Aorta (tissue), 5 donors: ENCODE results near the gene REEP5. TPM values are rescaled to one million over a fixed set of nuclear protein-coding genes. Genes with fewer than 3 reads are reported as not detected.
"Not testable (repeated sequence)": the region's sequence is repeated elsewhere in the genome, so short reads cannot be mapped to it uniquely, and the experiment has no call there.

Experiments used
- ATAC-seq: fragments of 200-7000 bp; cut with Tn5 transposase; one replicate; pipeline ENCODE4 v1.9.1; 2022; ENCODE audit warnings: moderate library complexity; ENCODE audit not compliant: low FRiP score
- DNase-seq, 2 donors: peaks; one replicate each; pipeline ENCODE4 v3.0.0-alpha.2; 2020
- H3K27ac ChIP-seq, 2 donors: one replicate each; pipeline ENCODE4 v1.5.1; 2013; ENCODE audit warnings: low read length in 2 of 2, mild to moderate bottlenecking in 2 of 2, moderate library complexity in 2 of 2, control low read depth in 1 of 2, inconsistent platforms in 1 of 2, low read depth in 1 of 2
- H3K27me3 ChIP-seq, 2 donors: one replicate each; pipeline ENCODE4 v1.6.1; 2013; ENCODE audit warnings: control low read depth in 1 of 2, low read length in 1 of 2, mild to moderate bottlenecking in 1 of 2, moderate library complexity in 1 of 2; ENCODE audit not compliant: insufficient read depth in 2 of 2, control insufficient read depth in 1 of 2
- H3K36me3 ChIP-seq, 2 donors: one replicate each; pipeline ENCODE4 v1.6.1; 2013; ENCODE audit warnings: control low read depth in 1 of 2, low read length in 1 of 2, mild to moderate bottlenecking in 1 of 2; ENCODE audit not compliant: insufficient read depth in 2 of 2, control insufficient read depth in 1 of 2
- H3K4me1 ChIP-seq, 2 donors: one replicate each; pipeline ENCODE4 v1.6.1; 2013; ENCODE audit warnings: low read length in 2 of 2, control low read depth in 1 of 2, mild to moderate bottlenecking in 1 of 2, moderate library complexity in 1 of 2; ENCODE audit not compliant: insufficient read depth in 2 of 2, control insufficient read depth in 1 of 2
- H3K4me3 ChIP-seq, 2 donors: one replicate each; pipeline ENCODE4 v1.5.1; 2013; ENCODE audit warnings: low read length in 2 of 2, control low read depth in 1 of 2, mild to moderate bottlenecking in 1 of 2
- H3K9me3 ChIP-seq: one replicate; pipeline ENCODE4 v1.6.1; 2013; ENCODE audit warnings: mild to moderate bottlenecking, low read length; ENCODE audit not compliant: control insufficient read depth
- WGBS, 2 donors: extraction: QIAGEN DNeasy Blood & Tissue Kit; methylation state at CpG; one replicate each; pipeline ENCODE4 v1.1.7; 2013; 5-methylcytosine and 5-hydroxymethylcytosine counted together
- intact Hi-C, 2 donors: fragments of 100-400 bp; cut with DNase I; formaldehyde crosslinking; loops; one replicate each; pipeline versions ENCODE4 v1.14.2 to v1.15.0; 2022
- long read RNA-seq, 2 donors: library from polyadenylated mRNA; unstranded; transcript quantifications; one replicate each; pipeline ENCODE4 v2.0.0, GENCODE V29; 2020 to 2021
- polyA plus RNA-seq, 2 donors: library from polyadenylated mRNA; stranded (reverse); fragments of 200-250 nt; gene quantifications; one replicate each; pipeline ENCODE4 v1.2.3, GENCODE V29; 2013
- total RNA-seq, 2 donors: library from RNA; stranded (reverse); fragmentation: NEBNext Ultra II Directional; extraction: Animal tissue kit (Norgen Biotek cat#: 25700); gene quantifications; one replicate each; pipeline ENCODE4 v1.2.1, GENCODE V29; 2021
- donor health status: healthy with polysubstance abuse.
- donor health status: Bipolar disorder and iron deficiency.
- donor health status: DM: no; HTN: no; CAD: no.
- donor health status: DM: no; HTN: no; CAD: no.
- donor health status: DM: yes; HTN: yes; CAD: no.

Gene REEP5
- total RNA-seq (10 to 100 TPM; 74.4 to 88.5 TPM), polyA plus RNA-seq (10 to 100 TPM; 78.9 to 81.1 TPM)
- long read RNA-seq, donor 1, transcript REEP5-202 (5 exons, 3,326 nt), result major isoform, 112 of 135 reads
- long read RNA-seq, donor 1, partial matches to known transcripts, result 2 of 135 reads
- long read RNA-seq, donor 1, other reads (novel, unspliced or antisense), result 21 of 135 reads
- long read RNA-seq, donor 2, transcript REEP5-202 (5 exons, 3,326 nt), result major isoform, 82 of 99 reads
- long read RNA-seq, donor 2, partial matches to known transcripts, result 6 of 99 reads
- long read RNA-seq, donor 2, other reads (novel, unspliced or antisense), result 10 of 99 reads

DNA sequence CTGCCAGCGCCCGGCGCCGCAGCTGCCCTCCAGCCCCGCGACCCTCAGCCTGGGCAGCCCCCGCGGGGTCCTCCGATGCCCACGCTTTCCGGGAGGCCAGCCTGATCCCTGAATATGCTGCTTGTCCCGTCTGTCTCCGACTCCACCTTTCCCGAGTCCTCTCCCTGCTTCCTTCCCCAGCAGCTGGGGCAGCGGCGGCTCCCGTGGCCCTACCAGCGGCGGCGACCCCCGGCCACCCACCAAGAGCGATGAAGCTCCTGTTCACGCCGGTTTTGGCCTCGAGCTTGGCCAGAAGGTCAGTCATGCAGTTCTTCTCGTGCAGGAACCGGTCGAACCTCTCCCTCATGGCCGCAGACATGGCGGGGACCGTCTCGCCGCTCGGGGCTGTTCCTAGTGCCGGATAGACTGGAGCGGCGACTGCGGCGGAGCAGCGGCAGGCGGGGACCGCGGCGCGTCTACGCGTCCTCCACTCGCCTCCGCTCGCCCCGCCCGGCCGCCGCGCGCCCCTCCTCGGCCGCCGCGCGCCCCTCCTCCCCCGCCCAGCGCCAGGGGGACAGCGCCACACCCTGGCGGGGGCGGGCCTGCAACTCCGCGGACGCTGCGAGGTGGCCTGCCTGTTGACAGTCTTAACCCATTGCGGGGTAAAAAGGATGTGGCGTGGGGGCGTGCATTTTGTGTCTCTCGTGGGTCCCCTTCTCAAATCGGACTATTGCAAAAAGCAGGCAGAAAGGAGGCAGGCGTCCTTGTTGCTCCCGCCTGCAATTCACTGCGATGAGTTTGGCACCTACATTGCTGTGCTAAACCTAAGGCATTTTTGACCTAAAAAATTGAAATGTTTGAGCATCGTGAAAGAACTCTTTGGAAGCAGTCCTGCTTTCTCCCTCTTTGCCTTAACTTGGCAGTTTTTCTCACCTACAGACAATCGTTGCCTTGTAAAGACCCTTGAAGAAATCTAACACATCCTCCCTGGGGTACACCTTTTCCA, at the start of gene REEP5:
Gene REEP5 (minus strand): TSS at position 395 of the 985 bp plus-strand sequence. CDS start 37 bp downstream, at position 358.
- Histone ChIP-seq H3K4me1 (no peaks in the 10 kb centered on the region), H3K27ac (peak within 1 kb of the TSS; percentile 84 to 88), H3K4me3 (peak within 1 kb of the TSS; percentile 83 to 89), H3K36me3 (no peaks in the 10 kb centered on the region), H3K9me3 (no peaks in the 10 kb centered on the region), H3K27me3 (no peaks in the 10 kb centered on the region)
- intact Hi-C loops, result loop anchor here (1.0 to 5.0 kb wide), 3 partner anchors 40 to 61 kb away; partner anchors contain the start of genes DCP2 (in 1 of the 2) and SRP19 (in 1 of the 2)
- peak; percentile 90 to 94 for DNase-seq
- ATAC-seq, result peak; percentile 96
- WGBS, 2 donors, result 0 to 1% methylated on average over 73 to 80 of the region's 80 CpGs

DNA sequence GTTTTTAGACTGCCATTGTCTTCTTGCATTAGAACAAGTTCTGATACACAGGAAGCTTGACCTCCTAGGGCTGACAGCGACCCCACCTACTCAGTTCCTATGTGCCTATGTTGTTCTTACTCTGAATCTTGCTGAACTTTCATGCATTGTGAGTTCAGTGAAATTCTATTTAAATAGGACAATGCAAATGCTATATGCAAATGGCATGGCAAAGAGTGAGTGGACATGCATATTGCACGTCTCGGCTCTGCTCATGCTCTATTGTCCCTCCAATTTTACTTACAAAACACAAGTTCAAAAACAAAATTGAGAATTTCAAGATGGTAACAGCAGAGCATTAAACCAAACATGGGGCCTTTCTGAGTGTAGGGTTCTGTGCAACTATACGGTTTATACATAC, 49.2 kb upstream of the REEP5 start:
- intact Hi-C loops, result no loop called here
- Histone ChIP-seq H3K36me3 (no peaks in the 10 kb centered on the region), H3K27me3 (no peaks in the 10 kb centered on the region), H3K27ac (no peak overlapping the region), H3K4me3 (no peak overlapping the region), H3K9me3 (no peaks in the 10 kb centered on the region), H3K4me1 (no peaks in the 10 kb centered on the region)
- ATAC-seq (no peak), DNase-seq (no peak)
- WGBS, 2 donors, result 92 to 94% methylated on average over 4 of the region's 4 CpGs

DNA sequence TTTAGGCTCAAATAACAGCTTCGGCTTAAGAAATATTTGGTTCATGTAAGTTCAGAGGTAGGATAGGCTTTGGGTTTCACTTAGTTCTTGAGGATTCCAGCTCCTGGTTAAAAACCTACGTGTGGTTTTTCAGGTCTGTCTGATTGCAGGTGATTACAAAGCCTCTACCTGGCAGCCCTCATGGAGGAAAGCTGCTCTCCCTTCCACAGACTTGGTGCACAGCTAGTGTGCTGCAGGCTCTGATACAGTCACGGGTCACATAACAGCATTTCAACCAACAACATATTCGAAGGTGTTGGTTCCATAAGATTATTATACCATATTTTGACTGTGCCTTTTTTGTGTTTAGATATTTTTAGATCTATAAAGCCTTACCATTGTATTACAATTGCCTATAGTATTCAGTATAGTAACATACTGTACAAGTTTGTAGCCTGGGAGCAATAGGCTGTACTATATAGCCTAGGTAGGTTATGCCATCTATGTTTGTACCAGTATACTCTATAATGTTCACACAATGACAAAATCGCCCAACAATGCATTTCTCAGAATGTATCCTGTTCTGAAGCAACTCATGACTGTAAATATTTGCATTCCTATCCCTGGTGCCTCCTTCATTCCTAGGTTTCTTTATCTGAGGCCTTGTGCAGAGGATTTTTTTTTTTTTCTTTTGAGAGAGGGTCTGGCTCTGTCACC, 46.5 kb upstream of the REEP5 start:
- 85 to 88% methylated on average over 5 of the region's 5 CpGs for WGBS, 2 donors
- no peak for ATAC-seq
- no peak overlapping the region for H3K27ac ChIP-seq

DNA sequence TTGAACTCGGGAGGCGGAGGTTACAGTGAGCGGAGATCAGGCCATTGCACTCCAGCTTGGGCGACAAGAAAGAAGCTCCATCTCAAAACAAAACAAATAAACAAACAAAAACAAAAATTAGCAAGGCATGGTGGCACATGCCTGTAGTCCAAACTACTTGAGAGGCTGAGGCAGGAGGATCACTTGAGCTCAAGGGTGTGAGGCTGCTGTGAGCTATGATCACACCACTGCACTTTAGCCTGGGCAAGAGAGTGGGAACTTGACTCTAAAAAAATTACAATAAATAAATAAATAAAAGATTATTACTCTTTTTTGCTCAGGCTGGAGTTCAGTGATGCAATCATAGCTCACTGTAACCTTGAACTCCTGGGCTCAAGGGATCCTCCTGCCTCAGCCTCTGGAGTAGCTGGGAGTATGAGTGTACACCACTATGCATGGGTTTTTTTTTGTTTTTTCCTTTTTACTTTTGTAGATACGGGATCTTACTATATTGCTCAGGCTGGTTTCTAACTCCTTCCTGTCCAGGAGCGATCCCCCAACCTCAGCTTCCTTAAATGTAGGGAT, 45.6 kb upstream of the REEP5 start:
- H3K4me1 ChIP-seq, result no peaks in the 10 kb centered on the region
- no peak overlapping the region for H3K27ac ChIP-seq
- no peaks in the 10 kb centered on the region for H3K9me3 ChIP-seq
- no peaks in the 10 kb centered on the region for H3K27me3 ChIP-seq
- H3K36me3 ChIP-seq, result no peaks in the 10 kb centered on the region
- 90 to 91% methylated on average over 6 of the region's 6 CpGs for WGBS, 2 donors
- intact Hi-C loops, result loop anchor here in 1 of 2 donors (10.0 kb wide), 1 partner anchor 103 kb away; the partner anchor contains the start of gene SRP19
- DNase-seq (no peak), ATAC-seq (no peak)
- H3K4me3 ChIP-seq, result no peak overlapping the region

More for the DNA sequence above, 46.5 kb upstream of the REEP5 start:
- H3K4me1 ChIP-seq, result no peaks in the 10 kb centered on the region
- H3K36me3 ChIP-seq, result no peaks in the 10 kb centered on the region
- no peak for DNase-seq
- no peaks in the 10 kb centered on the region for H3K27me3 ChIP-seq
- intact Hi-C loops, result loop anchor here in 1 of 2 donors (10.0 kb wide), 1 partner anchor 104 kb away; the partner anchor contains the start of gene SRP19
- no peak overlapping the region for H3K4me3 ChIP-seq
- H3K9me3 ChIP-seq, result no peaks in the 10 kb centered on the region

DNA sequence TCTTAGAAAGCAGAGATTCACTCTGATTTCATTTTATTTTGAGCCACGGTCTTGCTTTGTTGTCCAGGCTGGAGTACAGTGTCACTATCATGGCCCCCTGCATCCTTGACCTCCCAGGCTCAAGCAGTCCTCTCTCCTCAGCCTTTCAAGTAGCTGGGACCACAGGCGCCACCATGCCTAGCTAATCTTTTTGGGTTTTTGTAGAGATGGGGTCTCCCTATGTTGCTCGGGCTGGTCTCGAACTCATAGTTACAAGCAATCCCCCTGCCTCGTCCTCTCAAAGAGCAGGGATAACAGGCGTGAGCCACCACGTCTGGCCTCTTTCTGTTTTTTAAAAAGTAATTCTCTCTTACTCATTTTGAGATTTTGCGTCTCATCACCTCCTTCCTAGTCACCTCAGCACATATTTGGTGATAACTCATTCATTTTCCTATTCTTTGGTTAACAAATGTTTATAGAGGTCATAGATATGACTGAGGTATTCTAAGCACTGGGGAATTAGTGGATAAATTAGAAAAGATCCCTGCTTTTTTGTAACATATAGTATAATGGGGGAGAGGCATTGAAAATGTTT, 43.8 kb upstream of the REEP5 start:
- WGBS, 2 donors, result 89 to 93% methylated on average over 8 of the region's 8 CpGs
- no peak for ATAC-seq
- Histone ChIP-seq H3K9me3 (no peaks in the 10 kb centered on the region), H3K36me3 (no peaks in the 10 kb centered on the region), H3K4me3 (no peak overlapping the region), H3K27ac (no peak overlapping the region), H3K27me3 (no peaks in the 10 kb centered on the region), H3K4me1 (no peaks in the 10 kb centered on the region)
- intact Hi-C loops, result loop anchor here in 1 of 2 donors (10.0 kb wide), 1 partner anchor 101 kb away; the partner anchor contains the start of gene SRP19
- DNase-seq, result no peak

DNA sequence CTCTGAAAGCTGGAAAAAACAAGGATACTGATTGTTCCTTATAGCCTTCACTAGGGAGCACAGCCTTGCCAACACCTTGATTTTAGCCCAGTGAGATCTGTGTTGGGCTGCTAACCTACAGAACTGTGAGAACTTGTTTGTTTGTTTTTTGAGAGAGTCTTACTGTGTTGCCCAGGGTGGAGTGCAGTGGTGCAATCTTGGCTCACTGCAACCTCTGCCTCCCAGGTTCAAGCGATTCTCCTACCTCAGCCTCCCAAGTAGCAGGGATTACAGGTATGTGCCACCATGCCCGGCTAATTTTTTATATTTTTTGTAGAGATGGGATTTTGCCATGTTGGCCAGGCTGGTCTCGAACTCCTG, 41.3 kb upstream of the REEP5 start:
- not testable (repeated sequence) for H3K36me3 ChIP-seq, DNase-seq, H3K9me3 ChIP-seq, H3K4me1 ChIP-seq, H3K4me3 ChIP-seq, ATAC-seq, H3K27me3 ChIP-seq
- WGBS, 2 donors, result 84 to 87% methylated on average over 3 of the region's 3 CpGs
- intact Hi-C loops, result loop anchor here (5.0 to 10.0 kb wide), 2 partner anchors 41 to 99 kb away; partner anchors contain the start of genes REEP5 (in 2 of the 2) and SRP19 (in 1 of the 2)
- peak overlapping the region in 1 of 2 donors; percentile 59 for H3K27ac ChIP-seq

DNA sequence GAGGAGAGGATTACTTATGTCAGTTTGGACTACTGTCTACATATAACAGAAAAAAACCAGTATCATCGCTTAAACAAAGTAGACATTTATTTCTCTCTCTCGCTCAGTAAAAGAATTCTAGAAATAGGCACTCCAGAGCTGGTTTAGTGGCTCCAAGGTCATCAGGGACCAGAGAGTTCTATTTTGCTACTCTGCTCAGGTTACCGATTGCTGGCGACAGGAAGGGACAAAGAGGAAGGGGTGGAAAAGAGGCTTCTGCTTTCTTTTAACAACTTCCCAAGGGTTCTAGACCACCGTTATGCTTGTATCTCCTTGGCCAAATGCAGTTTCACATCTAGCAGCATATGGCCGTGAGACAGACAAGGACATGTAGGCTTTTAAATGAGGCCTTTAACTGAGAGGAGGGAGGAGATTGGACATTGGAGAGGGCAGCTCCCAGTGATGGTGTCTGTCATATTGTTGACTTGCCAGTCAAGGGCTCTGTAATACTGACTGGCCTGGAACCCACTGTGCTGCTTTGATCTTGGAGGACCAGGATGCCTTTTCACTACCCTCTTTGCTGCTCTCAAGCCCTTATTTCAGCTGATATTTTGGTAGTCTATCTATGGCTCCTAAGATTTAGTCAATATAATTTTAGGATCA, 39.0 kb upstream of the REEP5 start:
- ATAC-seq, result no peak

More for the DNA sequence above, 39.0 kb upstream of the REEP5 start:
- DNase-seq, result no peak
- Histone ChIP-seq H3K27ac (no peak overlapping the region), H3K27me3 (no peaks in the 10 kb centered on the region), H3K4me1 (peaks cover 4 to 5% of the 10 kb centered on the region in 2 donors), H3K36me3 (no peaks in the 10 kb centered on the region), H3K9me3 (no peaks in the 10 kb centered on the region), H3K4me3 (no peak overlapping the region)
- intact Hi-C loops, result loop anchor here (5.0 to 10.0 kb wide), 2 partner anchors 39 to 96 kb away; partner anchors contain the start of genes REEP5 (in 2 of the 2) and SRP19 (in 1 of the 2)
- WGBS, 2 donors, result 94 to 97% methylated on average over 6 of the region's 6 CpGs
